PC-9 (cell line): Measurements from ENCODE around the gene MIEF1.

Experiments
- CTCF ChIP-seq: fragments of 200-600 bp; sonication (generic); conservative IDR thresholded peaks from 2 replicates; pipeline ENCODE4 v1.6.1; 2017; ENCODE audit warnings: mixed run types, antibody characterized with exemption, mild to moderate bottlenecking, moderate library complexity
- EZH2 ChIP-seq: fragments of 200-600 bp; sonication (generic); IDR thresholded peaks from 2 replicates; pipeline ENCODE4 v1.8.0; 2017; ENCODE audit warnings: antibody characterized with exemption, low read depth

DNA sequence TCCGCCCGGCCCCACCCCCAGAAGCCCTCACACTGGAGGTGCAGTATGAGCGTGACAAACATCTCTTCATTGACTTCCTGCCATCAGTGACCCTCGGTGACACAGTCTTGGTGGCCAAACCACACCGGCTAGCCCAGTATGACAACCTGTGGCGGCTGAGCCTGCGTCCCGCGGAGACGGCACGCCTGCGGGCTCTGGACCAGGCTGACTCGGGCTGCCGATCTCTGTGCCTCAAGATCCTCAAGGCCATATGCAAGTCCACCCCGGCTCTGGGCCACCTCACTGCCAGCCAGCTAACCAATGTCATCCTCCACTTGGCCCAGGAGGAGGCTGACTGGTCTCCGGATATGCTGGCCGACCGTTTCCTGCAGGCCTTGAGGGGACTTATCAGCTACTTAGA lies 11.7 kb downstream of the MIEF1 start:
- TF ChIP-seq CTCF (no peak), EZH2 (no peak)
